Measurements from ENCODE around the gene CST7. TPM values are rescaled to one million over a fixed set of nuclear protein-coding genes. Genes with fewer than 3 reads are reported as not detected.

The CST7 gene
- total RNA-seq, 1 donor from 2014 or later = not detected

- DNase-seq (ENCODE audit: extremely low spot score, unreplicated experiment) = no peak
- Mint-ChIP-seq H3K27me3 (ENCODE audit: unreplicated experiment) (no peaks in the 10 kb centered on the region), H3K36me3 (ENCODE audit: unreplicated experiment) (peaks cover 49% of the 10 kb centered on the region), H3K27ac (ENCODE audit: unreplicated experiment) (no peak overlapping the region), H3K9me3 (ENCODE audit: unreplicated experiment) (peaks cover 2% of the 10 kb centered on the region), H3K4me1 (ENCODE audit: unreplicated experiment) (no peaks in the 10 kb centered on the region), H3K4me3 (ENCODE audit: unreplicated experiment) (no peak overlapping the region)
- TF ChIP-seq, protein P1, sequence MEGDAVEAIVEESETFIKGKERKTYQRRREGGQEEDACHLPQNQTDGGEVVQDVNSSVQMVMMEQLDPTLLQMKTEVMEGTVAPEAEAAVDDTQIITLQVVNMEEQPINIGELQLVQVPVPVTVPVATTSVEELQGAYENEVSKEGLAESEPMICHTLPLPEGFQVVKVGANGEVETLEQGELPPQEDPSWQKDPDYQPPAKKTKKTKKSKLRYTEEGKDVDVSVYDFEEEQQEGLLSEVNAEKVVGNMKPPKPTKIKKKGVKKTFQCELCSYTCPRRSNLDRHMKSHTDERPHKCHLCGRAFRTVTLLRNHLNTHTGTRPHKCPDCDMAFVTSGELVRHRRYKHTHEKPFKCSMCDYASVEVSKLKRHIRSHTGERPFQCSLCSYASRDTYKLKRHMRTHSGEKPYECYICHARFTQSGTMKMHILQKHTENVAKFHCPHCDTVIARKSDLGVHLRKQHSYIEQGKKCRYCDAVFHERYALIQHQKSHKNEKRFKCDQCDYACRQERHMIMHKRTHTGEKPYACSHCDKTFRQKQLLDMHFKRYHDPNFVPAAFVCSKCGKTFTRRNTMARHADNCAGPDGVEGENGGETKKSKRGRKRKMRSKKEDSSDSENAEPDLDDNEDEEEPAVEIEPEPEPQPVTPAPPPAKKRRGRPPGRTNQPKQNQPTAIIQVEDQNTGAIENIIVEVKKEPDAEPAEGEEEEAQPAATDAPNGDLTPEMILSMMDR (IDR thresholded peaks at IDR 0.05) = no peak
Observed at GRCh38 chr20:24981790-24982189, 32.7 kb downstream of the CST7 start.

GRCh38 chr20:24983896-24984295 lies 34.8 kb downstream of the CST7 start:
- H3K36me3 Mint-ChIP-seq (ENCODE audit: unreplicated experiment) = peaks cover 32% of the 10 kb centered on the region
- no peak overlapping the region for H3K27ac Mint-ChIP-seq (ENCODE audit: unreplicated experiment)
- H3K27me3 Mint-ChIP-seq (ENCODE audit: unreplicated experiment) = no peaks in the 10 kb centered on the region
- no peaks in the 10 kb centered on the region for H3K9me3 Mint-ChIP-seq (ENCODE audit: unreplicated experiment)
- peak; percentile 71 for DNase-seq (ENCODE audit: extremely low spot score, unreplicated experiment)
- H3K4me3 Mint-ChIP-seq (ENCODE audit: unreplicated experiment) = no peak overlapping the region
- H3K4me1 Mint-ChIP-seq (ENCODE audit: unreplicated experiment) = no peaks in the 10 kb centered on the region
- TF ChIP-seq, protein P1 (IDR thresholded peaks at IDR 0.05) = no peak

DNA sequence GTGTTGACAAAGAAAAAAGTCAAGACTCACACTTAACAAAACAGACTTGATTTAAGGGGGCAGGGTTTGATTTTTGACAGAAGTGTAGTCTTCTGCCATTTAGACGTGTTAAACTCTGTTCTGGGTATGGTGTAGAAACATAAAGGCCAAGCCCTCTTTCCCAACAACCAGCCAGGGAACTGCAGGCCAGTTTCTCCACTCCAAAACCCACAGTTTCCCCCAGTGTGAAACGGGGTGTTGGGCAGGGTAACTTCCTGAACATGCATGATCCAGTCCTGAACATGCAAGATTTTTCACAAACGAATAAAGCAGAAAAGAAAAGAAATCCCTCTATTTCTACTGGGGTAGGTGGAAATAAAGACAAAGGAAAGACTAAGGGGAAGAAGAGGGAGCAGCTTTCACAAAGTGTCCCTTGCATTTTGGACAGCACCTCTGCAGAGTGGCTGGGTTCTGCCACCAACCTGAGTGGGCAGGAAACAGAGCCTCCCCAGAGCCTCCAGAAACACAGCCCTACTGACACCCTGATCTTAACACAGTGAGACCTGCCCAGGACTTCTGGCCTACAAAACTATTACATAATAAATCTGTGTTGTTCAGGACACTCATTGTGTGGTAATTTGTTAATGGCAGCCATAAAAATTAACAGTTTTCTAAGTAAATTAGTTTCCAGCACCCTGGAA lies 36.0 kb downstream of the CST7 start:
- Mint-ChIP-seq H3K36me3 (ENCODE audit: unreplicated experiment) (peaks cover 23% of the 10 kb centered on the region), H3K9me3 (ENCODE audit: unreplicated experiment) (no peaks in the 10 kb centered on the region), H3K27ac (ENCODE audit: unreplicated experiment) (no peak overlapping the region), H3K27me3 (ENCODE audit: unreplicated experiment) (no peaks in the 10 kb centered on the region), H3K4me1 (ENCODE audit: unreplicated experiment) (no peaks in the 10 kb centered on the region), H3K4me3 (ENCODE audit: unreplicated experiment) (no peak overlapping the region)
- TF ChIP-seq, protein P1 (IDR thresholded peaks at IDR 0.05) = no peak
- DNase-seq (ENCODE audit: extremely low spot score, unreplicated experiment) = no peak

- H3K4me1 Mint-ChIP-seq (ENCODE audit: unreplicated experiment) = peaks cover 4% of the 10 kb centered on the region
- no peak overlapping the region for H3K27ac Mint-ChIP-seq (ENCODE audit: unreplicated experiment)
- TF ChIP-seq, protein P1 (IDR thresholded peaks at IDR 0.05) = no peak
- H3K9me3 Mint-ChIP-seq (ENCODE audit: unreplicated experiment) = no peaks in the 10 kb centered on the region
- H3K4me3 Mint-ChIP-seq (ENCODE audit: unreplicated experiment) = no peak overlapping the region
- H3K36me3 Mint-ChIP-seq (ENCODE audit: unreplicated experiment) = peaks cover 16% of the 10 kb centered on the region
- H3K27me3 Mint-ChIP-seq (ENCODE audit: unreplicated experiment) = no peaks in the 10 kb centered on the region
- no peak for DNase-seq (ENCODE audit: extremely low spot score, unreplicated experiment)
Observed at GRCh38 chr20:24985802-24986201, 36.7 kb downstream of the CST7 start.

DNA sequence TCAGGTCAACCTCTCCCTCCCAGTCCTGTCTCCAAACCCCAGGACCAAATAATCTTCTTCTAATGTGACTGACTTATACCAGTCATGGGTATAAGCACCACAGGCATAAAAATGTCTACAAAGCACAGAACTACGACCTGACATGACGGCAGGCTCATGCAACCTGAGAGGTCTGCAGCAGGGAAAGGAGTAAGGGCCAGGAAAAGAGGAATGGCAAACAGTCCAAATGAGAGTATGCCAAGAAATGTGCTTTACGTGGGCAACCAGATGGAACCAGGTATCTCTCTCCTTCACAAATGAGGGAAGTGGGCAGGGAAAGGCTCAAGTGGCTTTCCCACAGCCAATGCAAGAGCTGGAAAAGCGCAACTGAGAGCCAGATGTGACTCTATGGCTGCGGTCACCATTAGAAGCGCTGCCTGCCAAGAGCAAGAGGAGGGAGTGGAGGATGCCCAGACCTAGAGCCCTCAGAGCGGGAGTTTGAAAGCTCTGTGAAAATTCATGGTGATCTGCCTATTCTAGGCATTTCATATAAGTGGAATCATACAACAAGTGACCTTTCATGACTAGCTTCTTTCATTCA lies 37.5 kb downstream of the CST7 start:
- TF ChIP-seq, protein P1 (IDR thresholded peaks at IDR 0.05) = no peak
- H3K27ac Mint-ChIP-seq (ENCODE audit: unreplicated experiment) = no peak overlapping the region
- H3K4me1 Mint-ChIP-seq (ENCODE audit: unreplicated experiment) = peaks cover 11% of the 10 kb centered on the region
- peak; percentile 49 for DNase-seq (ENCODE audit: extremely low spot score, unreplicated experiment)
- H3K9me3 Mint-ChIP-seq (ENCODE audit: unreplicated experiment) = no peaks in the 10 kb centered on the region
- peaks cover 9% of the 10 kb centered on the region for H3K36me3 Mint-ChIP-seq (ENCODE audit: unreplicated experiment)
- H3K4me3 Mint-ChIP-seq (ENCODE audit: unreplicated experiment) = no peak overlapping the region
- no peaks in the 10 kb centered on the region for H3K27me3 Mint-ChIP-seq (ENCODE audit: unreplicated experiment)
